Retinal pigment epithelial cell (primary cell): ENCODE measurements around the gene RPP25.
A peak's percentile ranks its signal among the peaks of the same experiment; 100 is the strongest.

Experiments
- DNase-seq: peaks from one replicate; pipeline ENCODE4 v3.0.0-alpha.2; 2010; ENCODE audit warnings: low read depth
- H3K4me3 ChIP-seq: 2 replicates; pipeline ENCODE4 v1.5.1; 2011; ENCODE audit warnings: mild to moderate bottlenecking, low read length, control low read depth, moderate library complexity
- TF ChIP-seq, protein P1 (sequence below): conservative IDR thresholded peaks from 2 replicates; pipeline ENCODE4 v1.5.1; 2011; ENCODE audit warnings: low read depth, low read length, control low read depth, inconsistent platforms

Gene RPP25

DNA sequence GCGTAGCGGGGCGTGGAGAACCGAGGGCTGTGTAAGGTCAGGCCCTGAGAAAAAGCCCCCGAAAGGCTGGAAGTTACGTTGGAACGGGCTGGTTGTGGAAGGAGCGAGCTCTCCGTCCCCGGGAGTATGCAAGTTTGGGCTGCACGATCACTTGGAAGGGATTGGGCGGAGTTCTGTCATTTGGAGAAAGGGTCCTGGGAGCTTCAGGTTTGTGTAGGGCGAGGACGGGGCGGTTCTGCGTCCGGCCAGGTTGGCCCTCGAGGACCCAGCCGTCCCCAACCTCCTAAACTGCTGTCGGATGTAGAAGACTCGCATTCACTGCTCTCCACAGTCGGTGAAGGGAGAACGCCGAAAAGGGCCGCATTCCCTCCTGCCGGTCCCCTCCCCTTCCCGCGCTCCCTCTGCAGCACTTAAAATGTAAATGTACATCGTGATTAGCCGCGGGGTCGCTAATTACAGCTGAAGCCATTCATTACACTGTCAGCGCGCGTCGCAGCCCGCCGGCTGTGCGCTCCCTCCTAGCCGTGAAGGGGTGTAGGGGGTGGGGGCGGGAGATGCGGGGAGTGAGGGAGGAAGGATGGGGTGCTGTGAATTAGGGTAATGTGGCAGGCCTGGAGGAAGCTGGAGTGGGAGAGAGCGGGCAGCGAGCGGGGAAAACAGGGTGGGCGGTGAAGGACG, 2.5 kb upstream of the RPP25 start:
- peak overlapping the region; percentile 33 for H3K4me3 ChIP-seq
- no peak for DNase-seq
- TF ChIP-seq, protein P1, sequence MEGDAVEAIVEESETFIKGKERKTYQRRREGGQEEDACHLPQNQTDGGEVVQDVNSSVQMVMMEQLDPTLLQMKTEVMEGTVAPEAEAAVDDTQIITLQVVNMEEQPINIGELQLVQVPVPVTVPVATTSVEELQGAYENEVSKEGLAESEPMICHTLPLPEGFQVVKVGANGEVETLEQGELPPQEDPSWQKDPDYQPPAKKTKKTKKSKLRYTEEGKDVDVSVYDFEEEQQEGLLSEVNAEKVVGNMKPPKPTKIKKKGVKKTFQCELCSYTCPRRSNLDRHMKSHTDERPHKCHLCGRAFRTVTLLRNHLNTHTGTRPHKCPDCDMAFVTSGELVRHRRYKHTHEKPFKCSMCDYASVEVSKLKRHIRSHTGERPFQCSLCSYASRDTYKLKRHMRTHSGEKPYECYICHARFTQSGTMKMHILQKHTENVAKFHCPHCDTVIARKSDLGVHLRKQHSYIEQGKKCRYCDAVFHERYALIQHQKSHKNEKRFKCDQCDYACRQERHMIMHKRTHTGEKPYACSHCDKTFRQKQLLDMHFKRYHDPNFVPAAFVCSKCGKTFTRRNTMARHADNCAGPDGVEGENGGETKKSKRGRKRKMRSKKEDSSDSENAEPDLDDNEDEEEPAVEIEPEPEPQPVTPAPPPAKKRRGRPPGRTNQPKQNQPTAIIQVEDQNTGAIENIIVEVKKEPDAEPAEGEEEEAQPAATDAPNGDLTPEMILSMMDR: no peak

DNA sequence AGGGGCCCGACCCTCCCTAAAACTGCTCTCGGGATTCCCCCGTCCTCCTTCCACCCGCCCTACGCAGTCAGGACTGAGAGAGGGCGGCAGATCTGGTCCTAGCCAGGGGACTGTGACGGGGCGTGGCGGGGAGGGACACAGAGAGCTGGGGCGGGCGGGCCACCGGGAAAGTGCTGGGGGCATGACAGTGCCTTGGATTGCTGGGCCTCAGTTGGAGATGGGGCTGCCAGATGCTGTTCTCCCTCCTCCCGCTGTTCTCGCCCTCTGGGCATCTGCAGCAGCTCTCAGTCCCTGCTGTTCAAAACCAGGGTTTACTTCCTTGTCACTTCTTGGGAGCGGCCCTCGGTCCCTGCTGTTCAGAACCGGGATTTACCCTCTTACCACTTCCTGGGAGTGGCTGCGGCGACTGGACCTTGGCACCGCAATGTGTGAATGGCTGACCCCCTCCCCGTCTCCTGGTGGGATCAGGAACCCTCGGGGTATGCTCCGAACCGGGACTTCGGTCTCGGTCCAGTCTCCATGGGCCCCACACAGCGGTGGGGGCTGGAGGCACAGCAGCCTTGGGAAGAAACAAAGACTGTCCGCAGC, 1.8 kb upstream of the RPP25 start:
- H3K4me3 ChIP-seq: peak overlapping the region; percentile 33
- no peak for DNase-seq

DNA sequence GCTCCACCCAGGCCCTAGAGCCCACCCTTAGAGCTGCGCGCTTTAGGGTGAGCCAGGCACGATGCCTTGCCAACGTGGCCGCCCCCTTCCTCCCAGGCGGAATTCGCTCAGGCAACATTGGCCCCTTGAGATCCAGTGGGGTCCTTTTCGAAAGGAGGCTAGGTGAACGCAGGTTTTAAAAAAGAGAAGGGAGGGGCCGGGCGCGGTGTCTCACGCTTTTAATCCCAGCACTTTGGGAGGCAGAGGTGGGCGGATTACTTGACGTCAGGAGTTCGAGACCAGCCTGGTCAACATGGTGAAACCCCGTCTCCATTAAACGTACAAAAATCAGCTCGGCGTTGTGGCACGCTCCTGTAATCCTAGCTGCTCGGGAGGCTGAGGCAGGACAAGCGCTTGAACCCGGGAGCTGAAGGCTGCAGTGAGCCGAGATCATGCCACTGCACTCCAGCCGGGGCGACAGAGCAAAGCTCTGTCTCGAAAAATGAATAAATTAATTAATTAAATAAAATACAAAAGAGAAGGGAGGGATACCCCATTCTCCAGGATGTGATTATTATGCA, 984 bp upstream of the RPP25 start:
- no peak for DNase-seq
- TF ChIP-seq, protein P1: no peak
- peak overlapping the region; percentile 55 for H3K4me3 ChIP-seq

More for the DNA sequence above, 1.8 kb upstream of the RPP25 start:
- TF ChIP-seq, protein P1: no peak

DNA sequence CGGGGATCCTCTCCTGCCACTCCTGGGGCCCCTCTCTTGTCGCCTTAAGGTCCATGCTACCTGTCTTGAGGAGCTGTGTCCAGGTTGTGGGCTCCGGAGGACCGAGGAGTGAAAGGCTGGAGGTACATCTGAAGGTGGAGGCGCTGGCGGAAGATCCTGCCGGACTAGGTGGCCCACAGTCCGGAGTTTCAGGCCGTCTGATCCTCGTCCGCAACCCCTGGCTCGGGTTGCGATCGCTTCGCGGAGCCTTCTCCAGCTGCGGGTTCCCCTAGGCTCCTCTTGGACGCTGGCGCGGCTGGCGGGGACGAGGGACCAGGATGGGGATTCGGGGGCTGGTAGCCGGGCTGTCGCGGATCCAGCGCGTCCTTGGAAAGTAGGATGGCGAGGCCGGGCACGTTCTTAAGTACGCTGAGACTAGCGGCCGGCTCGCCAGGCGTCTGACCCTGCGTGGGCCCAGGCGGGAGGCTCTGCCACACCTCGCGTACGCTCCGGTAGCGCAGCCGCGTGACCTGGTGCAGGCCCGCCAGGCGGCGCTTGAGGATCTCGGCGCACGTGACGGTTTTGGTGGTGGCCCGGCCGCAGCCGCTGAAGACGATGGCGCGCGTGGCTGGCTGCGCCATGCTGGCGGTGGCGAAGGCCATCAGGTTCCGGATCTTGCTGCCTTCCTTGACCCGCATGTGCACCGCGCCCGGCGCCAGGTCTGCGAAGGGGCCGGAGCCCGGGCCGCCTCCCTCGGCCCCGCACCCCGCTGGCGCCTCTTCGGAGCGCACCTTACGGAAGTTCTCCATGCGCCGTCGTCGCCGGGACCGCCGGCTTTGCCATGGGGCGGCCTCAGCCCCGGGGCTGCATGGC, 550 bp downstream of the RPP25 start:
- TF ChIP-seq, protein P1: peak; percentile 29
- H3K4me3 ChIP-seq: peak overlapping the region; percentile 55
- DNase-seq: no peak

DNA sequence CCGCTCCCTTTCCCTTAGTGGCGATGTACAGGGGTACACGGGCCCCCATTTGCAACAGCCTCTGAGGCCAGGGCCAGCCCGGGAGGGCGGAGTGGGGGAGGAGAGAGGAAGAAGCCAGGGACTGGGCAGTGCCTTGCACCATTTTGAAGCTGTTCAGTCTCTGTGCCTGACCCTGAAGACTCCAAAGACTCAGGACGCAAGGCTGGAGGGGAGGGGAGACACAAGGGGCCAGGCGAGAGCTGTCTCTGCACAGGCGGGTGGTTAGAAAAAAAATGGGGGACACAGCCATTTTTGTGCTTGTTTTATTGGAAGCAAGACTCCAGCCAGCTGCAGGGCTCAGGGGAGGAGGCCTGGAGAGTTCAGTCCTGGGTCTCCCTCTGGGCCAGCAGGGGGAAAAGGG, 1.6 kb downstream of the RPP25 start:
- H3K4me3 ChIP-seq: peak overlapping the region; percentile 55
- TF ChIP-seq, protein P1: no peak
- no peak for DNase-seq

DNA sequence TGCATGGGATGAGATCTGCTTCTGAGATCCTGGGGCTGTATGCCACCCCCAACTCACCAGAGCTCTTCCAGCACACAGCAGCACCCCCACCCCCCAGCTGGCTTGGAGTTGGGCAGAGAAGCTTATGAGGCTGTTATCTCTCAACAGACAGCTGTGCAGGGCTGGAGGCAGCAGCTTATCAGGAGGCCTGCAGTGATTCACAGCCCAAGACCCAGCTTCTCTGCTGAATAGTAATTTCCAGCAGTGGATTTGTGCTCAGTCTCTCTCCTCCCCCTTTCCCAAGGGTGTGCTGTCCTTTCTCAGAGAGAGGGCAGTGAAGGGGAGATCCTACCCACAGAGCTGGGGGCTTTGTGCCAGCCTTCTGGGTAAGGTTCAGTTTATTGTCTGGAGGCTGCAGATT, 2.1 kb downstream of the RPP25 start:
- peak overlapping the region; percentile 55 for H3K4me3 ChIP-seq
- TF ChIP-seq, protein P1: no peak
- DNase-seq: no peak
